A673 (cell line): ENCODE measurements around the gene TTC12. TPM values are rescaled to one million over a fixed set of nuclear protein-coding genes. Genes with fewer than 3 reads are reported as not detected.

Experiments
- BruUV-seq: library from RNA; stranded (reverse); fragments of 400-500 nt; replicated peaks from 2 replicates; lab custom pipeline; 2021; lab: Mats Ljungman, UMichigan
- CTCF ChIA-PET: fragments of 300-600 bp; sonication (Branson Sonifier 250); formaldehyde crosslinking; loops from one replicate; lab custom pipeline; 2022; ENCODE audit warnings: antibody characterized with exemption; lab: Charles Lee
- POLR2A ChIA-PET: fragments of 300-600 bp; sonication (Branson Sonifier 250); formaldehyde crosslinking; loops from one replicate; lab custom pipeline; 2022; ENCODE audit warnings: antibody characterized with exemption; ENCODE audit not compliant: low non-redundant PET; lab: Charles Lee
- DNase-seq: peaks from one replicate; pipeline ENCODE4 v3.0.0-alpha.2; 2015; ENCODE audit warnings: low spot score
- H3K27ac ChIP-seq: fragments of 200-600 bp; sonication (generic); 2 replicates; pipeline ENCODE4 v1.5.1; 2016; ENCODE audit warnings: mixed run types, low read depth, mild to moderate bottlenecking, mixed read lengths, antibody characterized with exemption, low read length; ENCODE audit not compliant: poor library complexity, severe bottlenecking
- H3K27me3 ChIP-seq: fragments of 200-600 bp; sonication (generic); replicated peaks from 2 replicates; pipeline ENCODE4 v1.6.1; 2017; ENCODE audit warnings: mixed run types, low read depth, mild to moderate bottlenecking, mixed read lengths, antibody characterized with exemption, low read length; ENCODE audit not compliant: insufficient read depth, poor library complexity
- H3K36me3 ChIP-seq: fragments of 200-600 bp; sonication (generic); 2 replicates; pipeline ENCODE4 v1.6.1; 2016; ENCODE audit warnings: mixed run types, mild to moderate bottlenecking, mixed read lengths, antibody characterized with exemption, low read length; ENCODE audit not compliant: insufficient read depth, poor library complexity, severe bottlenecking
- H3K4me1 ChIP-seq: fragments of 200-600 bp; sonication (generic); 2 replicates; pipeline ENCODE4 v1.6.1; 2017; ENCODE audit warnings: mixed run types, mild to moderate bottlenecking, mixed read lengths, antibody characterized with exemption, low read length; ENCODE audit not compliant: insufficient read depth, poor library complexity, severe bottlenecking
- H3K4me3 ChIP-seq: fragments of 200-600 bp; sonication (generic); 2 replicates; pipeline ENCODE4 v1.5.1; 2016; ENCODE audit warnings: low read depth, mixed run types, mild to moderate bottlenecking, mixed read lengths, low read length; ENCODE audit not compliant: poor library complexity, severe bottlenecking
- H3K9me3 ChIP-seq: fragments of 200-600 bp; sonication (generic); 2 replicates; pipeline ENCODE4 v1.6.1; 2016; ENCODE audit warnings: mixed run types, low read depth, mild to moderate bottlenecking, mixed read lengths, antibody characterized with exemption, low read length; ENCODE audit not compliant: poor library complexity, severe bottlenecking
- EZH2 ChIP-seq: fragments of 200-600 bp; sonication (generic); IDR thresholded peaks from 2 replicates; pipeline ENCODE4 v1.6.1; 2017; ENCODE audit warnings: borderline replicate concordance, low read depth, mild to moderate bottlenecking, mixed read lengths, antibody characterized with exemption, low read length; ENCODE audit not compliant: poor library complexity, severe bottlenecking
- intact Hi-C: fragments of 100-400 bp; cut with micrococcal nuclease; formaldehyde crosslinking; loops from one replicate; pipeline ENCODE4 v1.10.0; 2022; ENCODE audit not compliant: unreplicated experiment
- total RNA-seq: library from RNA; stranded (reverse); gene quantifications from 2 replicates; pipeline ENCODE4 v1.2.3, GENCODE V29; 2021
- TF ChIP-seq, protein P1 (sequence below): fragments of 300-800, 200-600 bp; sonication (generic); conservative IDR thresholded peaks from 2 replicates; pipeline ENCODE4 v1.5.1; 2017; ENCODE audit warnings: low read depth, mild to moderate bottlenecking, antibody characterized with exemption, low read length, moderate library complexity, mixed read lengths

The TTC12 gene
- total RNA-seq, 1 experiment from 2014 or later, result not detected

DNA sequence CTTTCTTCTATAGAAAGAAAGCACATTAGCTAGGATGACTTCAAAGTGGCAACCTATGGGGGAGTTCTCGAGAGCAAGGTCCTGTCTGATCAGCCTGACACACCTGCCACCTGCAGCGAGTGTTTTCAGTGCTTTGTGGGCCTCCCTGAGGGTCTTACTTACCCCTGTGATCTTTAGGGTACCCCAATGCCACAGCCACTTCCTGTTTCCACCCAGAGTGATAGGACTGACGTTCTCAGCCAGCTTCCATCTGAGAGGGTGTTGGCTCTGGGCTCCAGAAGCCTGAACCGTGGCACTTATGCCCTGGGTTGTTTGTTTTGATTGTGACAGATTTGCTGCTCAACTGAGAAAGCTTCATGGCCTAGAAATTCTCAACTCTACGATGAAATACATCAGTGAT, 51.5 kb downstream of the TTC12 start:
- H3K4me3 ChIP-seq, result no peak overlapping the region
- CTCF ChIA-PET, result no interaction called here
- H3K27me3 ChIP-seq, result peaks cover 6% of the 10 kb centered on the region
- POLR2A ChIA-PET, result no interaction called here
- BruUV-seq, result no TSS peak
- no peak for DNase-seq
- H3K27ac ChIP-seq, result no peak overlapping the region
- H3K4me1 ChIP-seq, result no peaks in the 10 kb centered on the region
- H3K9me3 ChIP-seq, result no peaks in the 10 kb centered on the region
- H3K36me3 ChIP-seq, result no peaks in the 10 kb centered on the region
- TF ChIP-seq, protein P1, sequence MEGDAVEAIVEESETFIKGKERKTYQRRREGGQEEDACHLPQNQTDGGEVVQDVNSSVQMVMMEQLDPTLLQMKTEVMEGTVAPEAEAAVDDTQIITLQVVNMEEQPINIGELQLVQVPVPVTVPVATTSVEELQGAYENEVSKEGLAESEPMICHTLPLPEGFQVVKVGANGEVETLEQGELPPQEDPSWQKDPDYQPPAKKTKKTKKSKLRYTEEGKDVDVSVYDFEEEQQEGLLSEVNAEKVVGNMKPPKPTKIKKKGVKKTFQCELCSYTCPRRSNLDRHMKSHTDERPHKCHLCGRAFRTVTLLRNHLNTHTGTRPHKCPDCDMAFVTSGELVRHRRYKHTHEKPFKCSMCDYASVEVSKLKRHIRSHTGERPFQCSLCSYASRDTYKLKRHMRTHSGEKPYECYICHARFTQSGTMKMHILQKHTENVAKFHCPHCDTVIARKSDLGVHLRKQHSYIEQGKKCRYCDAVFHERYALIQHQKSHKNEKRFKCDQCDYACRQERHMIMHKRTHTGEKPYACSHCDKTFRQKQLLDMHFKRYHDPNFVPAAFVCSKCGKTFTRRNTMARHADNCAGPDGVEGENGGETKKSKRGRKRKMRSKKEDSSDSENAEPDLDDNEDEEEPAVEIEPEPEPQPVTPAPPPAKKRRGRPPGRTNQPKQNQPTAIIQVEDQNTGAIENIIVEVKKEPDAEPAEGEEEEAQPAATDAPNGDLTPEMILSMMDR, result no peak
- TF ChIP-seq EZH2, result no peak
- intact Hi-C loops, result no loop called here

DNA sequence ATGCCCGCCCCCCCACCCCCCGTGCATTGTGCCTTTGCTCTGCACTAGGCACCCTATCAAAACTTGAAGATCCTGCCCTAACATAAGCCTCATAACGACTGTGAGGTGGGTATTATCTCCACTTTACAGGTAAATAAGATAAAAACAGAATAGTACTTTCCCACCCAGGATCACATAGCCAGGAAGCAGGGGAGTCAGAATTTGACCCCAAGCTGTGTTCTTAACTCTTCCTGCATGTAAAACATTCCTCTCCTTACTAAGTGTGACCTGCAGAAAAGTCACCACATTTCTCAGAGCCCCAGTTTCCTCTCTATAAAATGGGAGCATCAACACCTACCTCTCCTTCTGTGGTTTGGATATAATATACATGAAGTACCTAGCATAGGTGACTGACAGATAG, 55.0 kb downstream of the TTC12 start:
- CTCF ChIA-PET, result no interaction called here
- no TSS peak for BruUV-seq
- TF ChIP-seq EZH2, result no peak
- TF ChIP-seq, protein P1, result no peak
- no peaks in the 10 kb centered on the region for H3K36me3 ChIP-seq
- H3K4me1 ChIP-seq, result no peaks in the 10 kb centered on the region
- intact Hi-C loops, result no loop called here
- DNase-seq, result no peak
- H3K4me3 ChIP-seq, result no peak overlapping the region
- no peak overlapping the region for H3K27ac ChIP-seq
- H3K9me3 ChIP-seq, result no peaks in the 10 kb centered on the region
- POLR2A ChIA-PET, result no interaction called here
- no peaks in the 10 kb centered on the region for H3K27me3 ChIP-seq

GRCh38 chr11:113370634-113371033, 56.3 kb downstream of the TTC12 start:
- Histone ChIP-seq H3K4me3 (no peak overlapping the region), H3K9me3 (no peaks in the 10 kb centered on the region), H3K36me3 (no peaks in the 10 kb centered on the region), H3K27me3 (no peaks in the 10 kb centered on the region), H3K27ac (no peak overlapping the region), H3K4me1 (no peaks in the 10 kb centered on the region)
- POLR2A ChIA-PET, result no interaction called here
- no peak for DNase-seq
- TF ChIP-seq EZH2, result no peak
- TF ChIP-seq, protein P1, result no peak
- CTCF ChIA-PET, result no interaction called here
- intact Hi-C loops, result no loop called here
- no TSS peak for BruUV-seq
